ENCODE results near the gene NCOA5. TPM values are rescaled to one million over a fixed set of nuclear protein-coding genes. Genes with fewer than 3 reads are reported as not detected.

The NCOA5 gene
- total and polyA plus RNA-seq, 9 of the 15 experiments (the other 6 are each of a cell fraction or from before 2014, with no cell fraction given), result 3.9 to 22.8 (median 13.8) TPM

DNA sequence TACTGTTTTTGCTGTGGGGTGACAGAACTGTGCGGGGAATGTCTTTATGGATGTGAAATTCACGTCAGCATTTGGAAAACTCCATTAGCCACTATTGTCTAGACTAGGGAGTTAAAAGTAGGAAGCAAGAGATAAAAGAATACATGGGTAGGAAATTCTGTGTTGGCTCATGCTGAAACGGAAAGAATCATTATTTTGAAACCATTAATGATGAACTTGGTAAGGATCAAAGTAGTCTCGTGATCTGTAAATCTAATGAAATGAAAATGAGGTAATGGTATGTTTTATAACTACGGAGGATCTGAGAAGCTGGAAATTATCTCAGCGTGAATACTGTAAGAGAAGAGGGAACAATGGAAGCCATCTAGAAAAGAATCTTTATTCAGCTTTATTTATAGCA lies 17.3 kb upstream of the NCOA5 start:
- H3K27me3 ChIP-seq (ENCODE audit: control insufficient read depth in 2 of 2, insufficient read depth in 2 of 2, low read length in 2 of 2), result peaks cover 17 to 27% of the 10 kb centered on the region in 2 experiments
- no peaks in the 10 kb centered on the region; the same call in 1 of the 2 replicates for H3K9me3 ChIP-seq (replicated peaks; ENCODE audit: control insufficient read depth, insufficient read depth, low read depth, low read length)
- no peak overlapping the region for H3K4me3 ChIP-seq
- ChIA-PET CTCF (ENCODE audit: low intra/inter-chr PET ratio) (no interaction called here), POLR2A (interaction anchor here (1.0 to 2.4 kb wide), 2 partner anchors 11 to 14 kb away, joined by 3 to 6 read pairs; partner anchors contain the start of gene CD40)
- H3K9me1 ChIP-seq (ENCODE audit: control insufficient read depth, insufficient read depth, low read length), result no peaks in the 10 kb centered on the region
- no peak overlapping the region for H2AFZ ChIP-seq (ENCODE audit: low read depth, low read length)
- no peak overlapping the region for H3K27ac ChIP-seq (ENCODE audit: extremely low read depth, low read depth, low read length)
- WGBS (ENCODE audit: insufficient coverage, low coverage, missing lambda C conversion rate), result under 1% methylated on average over 6 of the region's 6 CpGs
- no peaks in the 10 kb centered on the region for H3K36me3 ChIP-seq (ENCODE audit: control insufficient read depth, insufficient read depth, low read length)
- H3K4me2 ChIP-seq (ENCODE audit: insufficient read depth, low read length), result no peak overlapping the region
- H4K20me1 ChIP-seq (replicated peaks; ENCODE audit: control insufficient read depth, insufficient read depth, low read length), result 0 out of 2 replicates have a peak, but pooled peaks cover 2% of the 10 kb centered on the region
- ATAC-seq (no peak), FAIRE-seq (no peak), DNase-seq (ENCODE audit: extremely low read depth in 1 of 4, low spot score in 3 of 4) (no peak)
- no TSS peak for BruUV-seq (replicated peaks)
- H3K9ac ChIP-seq (ENCODE audit: insufficient read depth in 1 of 2, low read depth in 2 of 2, low read length in 2 of 2), result no peak overlapping the region
- intact Hi-C loops (cut with micrococcal nuclease), result no loop called here
- TF ChIP-seq ZNF696 (CRISPR knock-in tag; conservative IDR thresholded peaks at IDR 0.05) (no peak), FOS (IDR thresholded peaks at IDR 0.05; ENCODE audit: extremely low read depth, insufficient read length) (no peak), MTF1 (CRISPR knock-in tag; IDR thresholded peaks at IDR 0.05; ENCODE audit: borderline replicate concordance) (no peak), RUNX1 (IDR thresholded peaks at IDR 0.05; ENCODE audit: low read depth) (no peak), EWSR1 (IDR thresholded peaks at IDR 0.05; ENCODE audit: borderline replicate concordance, low read depth, partially characterized antibody) (no peak)
- TF ChIP-seq, protein P1, sequence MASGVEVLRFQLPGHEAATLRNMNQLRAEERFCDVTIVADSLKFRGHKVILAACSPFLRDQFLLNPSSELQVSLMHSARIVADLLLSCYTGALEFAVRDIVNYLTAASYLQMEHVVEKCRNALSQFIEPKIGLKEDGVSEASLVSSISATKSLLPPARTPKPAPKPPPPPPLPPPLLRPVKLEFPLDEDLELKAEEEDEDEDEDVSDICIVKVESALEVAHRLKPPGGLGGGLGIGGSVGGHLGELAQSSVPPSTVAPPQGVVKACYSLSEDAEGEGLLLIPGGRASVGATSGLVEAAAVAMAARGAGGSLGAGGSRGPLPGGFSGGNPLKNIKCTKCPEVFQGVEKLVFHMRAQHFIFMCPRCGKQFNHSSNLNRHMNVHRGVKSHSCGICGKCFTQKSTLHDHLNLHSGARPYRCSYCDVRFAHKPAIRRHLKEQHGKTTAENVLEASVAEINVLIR (CRISPR knock-in tag; IDR thresholded peaks at IDR 0.05), result no peak
- TF ChIP-seq, protein P2, sequence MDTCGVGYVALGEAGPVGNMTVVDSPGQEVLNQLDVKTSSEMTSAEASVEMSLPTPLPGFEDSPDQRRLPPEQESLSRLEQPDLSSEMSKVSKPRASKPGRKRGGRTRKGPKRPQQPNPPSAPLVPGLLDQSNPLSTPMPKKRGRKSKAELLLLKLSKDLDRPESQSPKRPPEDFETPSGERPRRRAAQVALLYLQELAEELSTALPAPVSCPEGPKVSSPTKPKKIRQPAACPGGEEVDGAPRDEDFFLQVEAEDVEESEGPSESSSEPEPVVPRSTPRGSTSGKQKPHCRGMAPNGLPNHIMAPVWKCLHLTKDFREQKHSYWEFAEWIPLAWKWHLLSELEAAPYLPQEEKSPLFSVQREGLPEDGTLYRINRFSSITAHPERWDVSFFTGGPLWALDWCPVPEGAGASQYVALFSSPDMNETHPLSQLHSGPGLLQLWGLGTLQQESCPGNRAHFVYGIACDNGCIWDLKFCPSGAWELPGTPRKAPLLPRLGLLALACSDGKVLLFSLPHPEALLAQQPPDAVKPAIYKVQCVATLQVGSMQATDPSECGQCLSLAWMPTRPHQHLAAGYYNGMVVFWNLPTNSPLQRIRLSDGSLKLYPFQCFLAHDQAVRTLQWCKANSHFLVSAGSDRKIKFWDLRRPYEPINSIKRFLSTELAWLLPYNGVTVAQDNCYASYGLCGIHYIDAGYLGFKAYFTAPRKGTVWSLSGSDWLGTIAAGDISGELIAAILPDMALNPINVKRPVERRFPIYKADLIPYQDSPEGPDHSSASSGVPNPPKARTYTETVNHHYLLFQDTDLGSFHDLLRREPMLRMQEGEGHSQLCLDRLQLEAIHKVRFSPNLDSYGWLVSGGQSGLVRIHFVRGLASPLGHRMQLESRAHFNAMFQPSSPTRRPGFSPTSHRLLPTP (IDR thresholded peaks at IDR 0.05; ENCODE audit: borderline replicate concordance, extremely low read depth, insufficient read length), result no peak
- TF ChIP-seq, protein P3, sequence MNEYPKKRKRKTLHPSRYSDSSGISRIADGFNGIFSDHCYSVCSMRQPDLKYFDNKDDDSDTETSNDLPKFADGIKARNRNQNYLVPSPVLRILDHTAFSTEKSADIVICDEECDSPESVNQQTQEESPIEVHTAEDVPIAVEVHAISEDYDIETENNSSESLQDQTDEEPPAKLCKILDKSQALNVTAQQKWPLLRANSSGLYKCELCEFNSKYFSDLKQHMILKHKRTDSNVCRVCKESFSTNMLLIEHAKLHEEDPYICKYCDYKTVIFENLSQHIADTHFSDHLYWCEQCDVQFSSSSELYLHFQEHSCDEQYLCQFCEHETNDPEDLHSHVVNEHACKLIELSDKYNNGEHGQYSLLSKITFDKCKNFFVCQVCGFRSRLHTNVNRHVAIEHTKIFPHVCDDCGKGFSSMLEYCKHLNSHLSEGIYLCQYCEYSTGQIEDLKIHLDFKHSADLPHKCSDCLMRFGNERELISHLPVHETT (CRISPR knock-in tag; conservative IDR thresholded peaks at IDR 0.05 in 1 of 2, IDR thresholded peaks at IDR 0.05 in 1 of 2), result no peak
- TF ChIP-seq, protein P4, sequence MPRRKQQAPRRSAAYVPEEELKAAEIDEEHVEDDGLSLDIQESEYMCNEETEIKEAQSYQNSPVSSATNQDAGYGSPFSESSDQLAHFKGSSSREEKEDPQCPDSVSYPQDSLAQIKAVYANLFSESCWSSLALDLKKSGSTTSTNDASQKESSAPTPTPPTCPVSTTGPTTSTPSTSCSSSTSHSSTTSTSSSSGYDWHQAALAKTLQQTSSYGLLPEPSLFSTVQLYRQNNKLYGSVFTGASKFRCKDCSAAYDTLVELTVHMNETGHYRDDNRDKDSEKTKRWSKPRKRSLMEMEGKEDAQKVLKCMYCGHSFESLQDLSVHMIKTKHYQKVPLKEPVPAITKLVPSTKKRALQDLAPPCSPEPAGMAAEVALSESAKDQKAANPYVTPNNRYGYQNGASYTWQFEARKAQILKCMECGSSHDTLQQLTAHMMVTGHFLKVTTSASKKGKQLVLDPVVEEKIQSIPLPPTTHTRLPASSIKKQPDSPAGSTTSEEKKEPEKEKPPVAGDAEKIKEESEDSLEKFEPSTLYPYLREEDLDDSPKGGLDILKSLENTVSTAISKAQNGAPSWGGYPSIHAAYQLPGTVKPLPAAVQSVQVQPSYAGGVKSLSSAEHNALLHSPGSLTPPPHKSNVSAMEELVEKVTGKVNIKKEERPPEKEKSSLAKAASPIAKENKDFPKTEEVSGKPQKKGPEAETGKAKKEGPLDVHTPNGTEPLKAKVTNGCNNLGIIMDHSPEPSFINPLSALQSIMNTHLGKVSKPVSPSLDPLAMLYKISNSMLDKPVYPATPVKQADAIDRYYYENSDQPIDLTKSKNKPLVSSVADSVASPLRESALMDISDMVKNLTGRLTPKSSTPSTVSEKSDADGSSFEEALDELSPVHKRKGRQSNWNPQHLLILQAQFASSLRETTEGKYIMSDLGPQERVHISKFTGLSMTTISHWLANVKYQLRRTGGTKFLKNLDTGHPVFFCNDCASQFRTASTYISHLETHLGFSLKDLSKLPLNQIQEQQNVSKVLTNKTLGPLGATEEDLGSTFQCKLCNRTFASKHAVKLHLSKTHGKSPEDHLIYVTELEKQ (CRISPR knock-in tag; IDR thresholded peaks at IDR 0.05), result no peak
- H3K79me2 ChIP-seq (ENCODE audit: control insufficient read depth, insufficient read depth, low read length), result no peaks in the 10 kb centered on the region
- H3K4me1 ChIP-seq (replicated peaks in 1 of 2; ENCODE audit: control insufficient read depth in 2 of 2, insufficient read depth in 2 of 2, low read length in 2 of 2), result no peaks in the 10 kb centered on the region
- in situ Hi-C loops (cut with MboI), result no loop called here
